Neural cell (in vitro differentiated cells): ENCODE results near the gene COMMD2. TPM values are rescaled to one million over a fixed set of nuclear protein-coding genes. Genes with fewer than 3 reads are reported as not detected.

Source experiments
- H2AFZ ChIP-seq: fragments of 200-600, 300-800 bp; sonication (generic), shearing (Covaris generic); 2 replicates; pipeline ENCODE4 v1.6.0; 2014; ENCODE audit warnings: low read depth, mild to moderate bottlenecking, antibody characterized with exemption, low read length, moderate library complexity
- H3F3A ChIP-seq: fragments of 200-600 bp; shearing (Covaris generic); 2 replicates; pipeline ENCODE4 v1.6.1; 2016; ENCODE audit warnings: mild to moderate bottlenecking, moderate library complexity, mixed read lengths, antibody characterized with exemption, low read length; ENCODE audit not compliant: insufficient read depth, poor library complexity, severe bottlenecking
- H3K27ac ChIP-seq: fragments of 200-600, 300-800 bp; sonication (generic), shearing (Covaris generic); 2 replicates; pipeline ENCODE4 v1.5.1; 2014; ENCODE audit warnings: mild to moderate bottlenecking, low read length, moderate library complexity
- H3K27me3 ChIP-seq: fragments of 300-800, 200-600 bp; sonication (generic), shearing (Covaris generic); 2 replicates; pipeline ENCODE4 v1.6.0; 2014; ENCODE audit warnings: mild to moderate bottlenecking, low read depth, low read length, moderate library complexity; ENCODE audit not compliant: insufficient read depth
- H3K36me3 ChIP-seq: fragments of 300-800, 200-600 bp; sonication (generic), shearing (Covaris generic); 2 replicates; pipeline ENCODE4 v1.5.1; 2014; ENCODE audit warnings: mild to moderate bottlenecking, antibody characterized with exemption, low read length, moderate library complexity; ENCODE audit not compliant: insufficient read depth
- H3K4me2 ChIP-seq: fragments of 300-800, 200-600 bp; sonication (generic), shearing (Covaris generic); 2 replicates; pipeline ENCODE4 v1.6.0; 2014; ENCODE audit warnings: mild to moderate bottlenecking, low read length
- H3K4me3 ChIP-seq: fragments of 300-800, 200-600 bp; sonication (generic), shearing (Covaris generic); 2 replicates; pipeline ENCODE4 v1.5.1; 2014; ENCODE audit warnings: mild to moderate bottlenecking, low read length, moderate library complexity
- H3K79me2 ChIP-seq: fragments of 200-600 bp; shearing (Covaris generic); replicated peaks from 2 replicates; pipeline ENCODE4 v1.6.0; 2014; ENCODE audit warnings: mild to moderate bottlenecking, low read length, moderate library complexity; ENCODE audit not compliant: insufficient read depth
- H3K9ac ChIP-seq: fragments of 300-800, 200-600 bp; sonication (generic), shearing (Covaris generic); 2 replicates; pipeline ENCODE4 v1.6.1; 2016; ENCODE audit warnings: mild to moderate bottlenecking, low read length, mixed read lengths
- H3K9me2 ChIP-seq: fragments of 200-600 bp; shearing (Covaris generic); 2 replicates; pipeline ENCODE4 v1.6.1; 2016; ENCODE audit warnings: mild to moderate bottlenecking, low read length, mixed read lengths; ENCODE audit not compliant: insufficient read depth
- H3K9me3 ChIP-seq: fragments of 200-600, 300-800 bp; sonication (generic), shearing (Covaris generic); 2 replicates; pipeline ENCODE4 v1.6.1; 2016; ENCODE audit warnings: mild to moderate bottlenecking, mixed run types, low read length, moderate library complexity, mixed read lengths
- H4K20me1 ChIP-seq: fragments of 200-600 bp; shearing (Covaris generic); 2 replicates; pipeline ENCODE4 v1.6.1; 2016; ENCODE audit warnings: mild to moderate bottlenecking, mixed run types; ENCODE audit not compliant: insufficient read depth
- CTCF ChIP-seq: fragments of 450-650 bp; IDR thresholded peaks from 2 replicates; pipeline ENCODE4 v1.5.1; 2014; ENCODE audit warnings: antibody characterized with exemption, mild to moderate bottlenecking, moderate library complexity; ENCODE audit not compliant: poor library complexity, severe bottlenecking
- EP300 ChIP-seq: fragments of 450-650 bp; conservative IDR thresholded peaks from 2 replicates; pipeline ENCODE4 v1.6.1; 2014; ENCODE audit warnings: antibody characterized with exemption, mild to moderate bottlenecking, moderate library complexity; ENCODE audit not compliant: poor library complexity, severe bottlenecking
- EZH2 ChIP-seq: fragments of 200-600, 300-800 bp; shearing (Covaris generic), sonication (generic); IDR thresholded peaks from 2 replicates; pipeline ENCODE4 v1.6.1; 2014; ENCODE audit warnings: antibody characterized with exemption, low read length, borderline replicate concordance, mild to moderate bottlenecking; ENCODE audit not compliant: insufficient read depth, poor library complexity, severe bottlenecking
- MXI1 ChIP-seq: fragments of 450-650 bp; conservative IDR thresholded peaks from 2 replicates; pipeline ENCODE4 v1.6.1; 2014; ENCODE audit warnings: antibody characterized with exemption, mild to moderate bottlenecking; ENCODE audit not compliant: poor library complexity, severe bottlenecking
- POLR2AphosphoS5 ChIP-seq: IDR thresholded peaks from 2 replicates; pipeline ENCODE4 v1.6.1; 2012
- RAD21 ChIP-seq: fragments of 450-650 bp; conservative IDR thresholded peaks from 2 replicates; pipeline ENCODE4 v1.6.1; 2014; ENCODE audit warnings: antibody characterized with exemption, mild to moderate bottlenecking, moderate library complexity
- REST ChIP-seq: IDR thresholded peaks from 2 replicates; pipeline ENCODE4 v1.6.1; 2012; ENCODE audit warnings: borderline replicate concordance
- SMC3 ChIP-seq: fragments of 450-650 bp; conservative IDR thresholded peaks from 2 replicates; pipeline ENCODE4 v1.6.1; 2014; ENCODE audit warnings: antibody characterized with exemption, mild to moderate bottlenecking, moderate library complexity; ENCODE audit not compliant: poor library complexity
- TAF1 ChIP-seq: IDR thresholded peaks from 2 replicates; pipeline ENCODE4 v1.6.1; 2012; ENCODE audit warnings: low read depth
- polyA plus RNA-seq: library from polyadenylated mRNA; depleted of rRNA; stranded (reverse); fragments of >200 nt; gene quantifications from 2 replicates; pipeline ENCODE4 v1.2.3, GENCODE V29; 2014

Gene COMMD2
- polyA plus RNA-seq, 1 donor from 2014 or later, result 126 TPM

GRCh38 chr3:149713730-149714654 lies 38.3 kb downstream of the COMMD2 start:
- TF ChIP-seq TAF1, result no peak
- TF ChIP-seq POLR2AphosphoS5, result no peak
- no peak for TF ChIP-seq RAD21
- TF ChIP-seq EZH2, result no peak
- H4K20me1 ChIP-seq, result no peaks in the 10 kb centered on the region

GRCh38 chr3:149706905-149707304 lies 45.4 kb downstream of the COMMD2 start:
- Histone ChIP-seq H3K36me3 (no peaks in the 10 kb centered on the region), H3K27me3 (no peaks in the 10 kb centered on the region), H3K79me2 (no peaks in the 10 kb centered on the region), H3F3A (no peaks in the 10 kb centered on the region), H3K27ac (no peak overlapping the region), H3K4me3 (no peak overlapping the region), H4K20me1 (no peaks in the 10 kb centered on the region), H3K9ac (no peak overlapping the region), H2AFZ (no peak overlapping the region), H3K9me2 (no peaks in the 10 kb centered on the region), H3K4me2 (no peak overlapping the region), H3K9me3 (no peaks in the 10 kb centered on the region)
- TF ChIP-seq MXI1, result no peak
- no peak for TF ChIP-seq SMC3
- no peak for TF ChIP-seq REST

More at GRCh38 chr3:149713730-149714654, 38.3 kb downstream of the COMMD2 start:
- Histone ChIP-seq H3K36me3 (no peaks in the 10 kb centered on the region), H2AFZ (no peak overlapping the region), H3K9me2 (no peaks in the 10 kb centered on the region), H3K4me3 (no peak overlapping the region), H3K9me3 (no peaks in the 10 kb centered on the region), H3K79me2 (no peaks in the 10 kb centered on the region), H3K9ac (no peak overlapping the region), H3K27ac (no peak overlapping the region), H3K4me2 (no peak overlapping the region), H3F3A (no peaks in the 10 kb centered on the region), H3K27me3 (no peaks in the 10 kb centered on the region)

- no peaks in the 10 kb centered on the region for H3K9me2 ChIP-seq
- no peak overlapping the region for H3K4me2 ChIP-seq
Observed at GRCh38 chr3:149705416-149705815, 46.9 kb downstream of the COMMD2 start.

More at GRCh38 chr3:149705416-149705815, 46.9 kb downstream of the COMMD2 start:
- TF ChIP-seq RAD21, result no peak
- TF ChIP-seq EP300, result no peak
- TF ChIP-seq CTCF, result no peak
- no peak for TF ChIP-seq TAF1
- TF ChIP-seq POLR2AphosphoS5, result no peak
- no peak for TF ChIP-seq MXI1
- Histone ChIP-seq H3K27ac (no peak overlapping the region), H2AFZ (no peak overlapping the region), H3F3A (no peaks in the 10 kb centered on the region), H3K9me3 (no peaks in the 10 kb centered on the region), H4K20me1 (no peaks in the 10 kb centered on the region), H3K27me3 (no peaks in the 10 kb centered on the region), H3K4me3 (no peak overlapping the region), H3K79me2 (no peaks in the 10 kb centered on the region), H3K36me3 (no peaks in the 10 kb centered on the region), H3K9ac (no peak overlapping the region)
